Mesenchymal stem cell (in vitro differentiated cells and primary cell): ENCODE measurements around the gene PRKAB2.
"Not testable (repeated sequence)": the region's sequence is repeated elsewhere in the genome, so short reads cannot be mapped to it uniquely, and the experiment has no call there.

ENCODE experiments used
- DNase-seq: peaks from one replicate; pipeline ENCODE4 v3.0.0-alpha.2; 2013
- H2AFZ ChIP-seq: one replicate; pipeline ENCODE4 v1.6.1; 2013; ENCODE audit warnings: low read depth, mild to moderate bottlenecking, control low read depth, inconsistent platforms, low read length, moderate library complexity
- H2AK5ac ChIP-seq: 2 replicates; pipeline ENCODE4 v1.6.1; 2013; ENCODE audit warnings: low read length, moderate library complexity, mild to moderate bottlenecking, inconsistent platforms; ENCODE audit not compliant: severe bottlenecking
- H2BK120ac ChIP-seq: one replicate; pipeline ENCODE4 v1.6.1; 2013; ENCODE audit warnings: low read depth, mild to moderate bottlenecking, inconsistent platforms, low read length, moderate library complexity
- H2BK12ac ChIP-seq, 2 experiments: one replicate each; pipeline ENCODE4 v1.6.1; 2013; ENCODE audit warnings: inconsistent platforms in 2 of 2, low read length in 2 of 2, mild to moderate bottlenecking in 2 of 2, moderate library complexity in 2 of 2, control low read depth in 1 of 2
- H2BK15ac ChIP-seq: one replicate; pipeline ENCODE4 v1.6.1; 2013; ENCODE audit warnings: mild to moderate bottlenecking, low read depth, inconsistent platforms; ENCODE audit not compliant: poor library complexity, severe bottlenecking
- H2BK5ac ChIP-seq: 2 replicates; pipeline ENCODE4 v1.6.1; 2013; ENCODE audit warnings: low read depth, mild to moderate bottlenecking, low read length, control low read depth, inconsistent platforms; ENCODE audit not compliant: poor library complexity, severe bottlenecking
- H3K14ac ChIP-seq, 2 experiments: one replicate each; pipeline ENCODE4 v1.6.1; 2013; ENCODE audit warnings: inconsistent platforms in 2 of 2, low read length in 2 of 2, control low read depth in 1 of 2, mild to moderate bottlenecking in 1 of 2, moderate library complexity in 1 of 2
- H3K18ac ChIP-seq, 2 experiments: one replicate each; pipeline ENCODE4 v1.6.1; 2013; ENCODE audit warnings: inconsistent platforms in 2 of 2, low read length in 2 of 2, control low read depth in 1 of 2, low read depth in 1 of 2, mild to moderate bottlenecking in 1 of 2
- H3K23ac ChIP-seq, 2 experiments: one replicate each; pipeline ENCODE4 v1.6.1; 2013; ENCODE audit warnings: inconsistent platforms in 2 of 2, low read length in 2 of 2, mild to moderate bottlenecking in 2 of 2, moderate library complexity in 2 of 2, control low read depth in 1 of 2
- H3K27ac ChIP-seq: 2 replicates; pipeline ENCODE4 v1.5.1; 2013; ENCODE audit warnings: mild to moderate bottlenecking, moderate library complexity, low read length, control low read depth, inconsistent platforms; ENCODE audit not compliant: poor library complexity, severe bottlenecking
- H3K27me3 ChIP-seq, 2 experiments: 2 replicates each; pipeline versions ENCODE4 v1.6.1 to v1.7.0; 2013; ENCODE audit warnings: low read length in 2 of 2, mild to moderate bottlenecking in 2 of 2, moderate library complexity in 2 of 2, control low read depth in 1 of 2, inconsistent platforms in 1 of 2; ENCODE audit not compliant: control insufficient read depth in 1 of 2, insufficient read depth in 1 of 2
- H3K36me3 ChIP-seq, 2 experiments: 2 replicates each; pipeline versions ENCODE4 v1.6.1 to v1.7.0; 2013; ENCODE audit warnings: low read length in 2 of 2, control low read depth in 1 of 2, inconsistent platforms in 1 of 2, low read depth in 1 of 2, mild to moderate bottlenecking in 1 of 2; ENCODE audit not compliant: insufficient read depth in 2 of 2, control insufficient read depth in 1 of 2
- H3K4ac ChIP-seq, 2 experiments: one replicate each; pipeline ENCODE4 v1.6.1; 2013; ENCODE audit warnings: inconsistent platforms in 2 of 2, low read length in 2 of 2, mild to moderate bottlenecking in 2 of 2, moderate library complexity in 2 of 2, control low read depth in 1 of 2, low read depth in 1 of 2
- H3K4me1 ChIP-seq: 2 replicates; pipeline ENCODE4 v1.6.1; 2013; ENCODE audit warnings: low read depth, low read length, control low read depth; ENCODE audit not compliant: control insufficient read depth, insufficient read depth
- H3K4me2 ChIP-seq: 2 replicates; pipeline ENCODE4 v1.6.1; 2013; ENCODE audit warnings: low read length, mild to moderate bottlenecking, inconsistent platforms; ENCODE audit not compliant: poor library complexity, severe bottlenecking
- H3K4me3 ChIP-seq, 2 experiments: 2 replicates each; pipeline versions ENCODE4 v1.5.1 to v1.7.0; 2013; ENCODE audit warnings: low read length in 2 of 2, mild to moderate bottlenecking in 2 of 2, control low read depth in 1 of 2, low read depth in 1 of 2; ENCODE audit not compliant: insufficient read depth in 1 of 2
- H3K79me1 ChIP-seq: replicated peaks from 2 replicates; pipeline ENCODE4 v1.6.1; 2013; ENCODE audit warnings: mild to moderate bottlenecking, control low read depth, low read length, inconsistent platforms; ENCODE audit not compliant: poor library complexity, severe bottlenecking
- H3K9ac ChIP-seq: 2 replicates; pipeline ENCODE4 v1.7.0; 2013; ENCODE audit warnings: mild to moderate bottlenecking, low read length, moderate library complexity
- H3K9me3 ChIP-seq: 2 replicates; pipeline ENCODE4 v1.7.0; 2013; ENCODE audit warnings: mild to moderate bottlenecking, low read length; ENCODE audit not compliant: control insufficient read depth
- H4K8ac ChIP-seq: one replicate; pipeline ENCODE4 v1.6.1; 2013; ENCODE audit warnings: inconsistent platforms, mild to moderate bottlenecking, low read length, moderate library complexity
- H4K91ac ChIP-seq: one replicate; pipeline ENCODE4 v1.6.1; 2013; ENCODE audit warnings: mild to moderate bottlenecking, low read length, inconsistent platforms
- WGBS: methylation state at CpG from one replicate; pipeline ENCODE4 v1.1.7; 2013; ENCODE audit warnings: mixed read lengths; 5-methylcytosine and 5-hydroxymethylcytosine counted together

Gene PRKAB2

DNA sequence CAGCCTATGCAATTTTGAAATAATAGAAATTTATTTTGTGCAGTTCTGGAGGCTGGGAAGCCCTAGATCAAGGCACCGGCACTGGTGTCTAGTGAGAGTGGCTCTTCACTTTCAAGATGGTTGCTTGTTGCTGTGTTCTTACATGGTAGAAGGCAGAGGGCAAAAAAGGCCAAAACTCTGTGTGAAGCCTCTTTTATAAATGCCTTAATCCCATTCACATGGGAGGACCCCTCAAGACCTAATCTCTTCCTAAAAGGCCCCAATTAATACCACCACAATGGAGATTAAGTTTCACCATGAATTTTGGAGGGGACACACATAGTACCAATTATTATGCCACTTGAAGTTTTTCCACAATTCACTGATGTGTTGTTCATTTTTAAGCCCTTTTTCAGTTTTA, 21.0 kb downstream of the PRKAB2 start:
- Histone ChIP-seq H3K4me3 (no peak overlapping the region), H2BK15ac (no peak overlapping the region), H3K9me3 (no peaks in the 10 kb centered on the region), H4K8ac (no peak overlapping the region), H2BK5ac (no peak overlapping the region), H3K4me1 (no peaks in the 10 kb centered on the region), H3K14ac (no peak overlapping the region), H4K91ac (no peak overlapping the region), H2BK120ac (no peak overlapping the region), H3K4me2 (no peak overlapping the region), H3K36me3 (peaks cover 0 to 30% of the 10 kb centered on the region in 2 experiments), H2AK5ac (no peak overlapping the region), H2AFZ (no peak overlapping the region), H3K23ac (no peak overlapping the region), H3K27me3 (no peaks in the 10 kb centered on the region), H3K79me1 (no peaks in the 10 kb centered on the region), H2BK12ac (no peak overlapping the region), H3K18ac (no peak overlapping the region), H3K27ac (no peak overlapping the region), H3K9ac (no peak overlapping the region), H3K4ac (no peak overlapping the region)
- WGBS, result 100% methylated on average over 1 of the region's 1 CpG
- DNase-seq, result no peak

GRCh38 chr1:147142886-147143285, 29.4 kb downstream of the PRKAB2 start:
- no peak overlapping the region for H3K4ac ChIP-seq
- no peak overlapping the region for H2AFZ ChIP-seq
- H3K36me3 ChIP-seq, result no peaks in the 10 kb centered on the region
- no peaks in the 10 kb centered on the region for H3K27me3 ChIP-seq
- DNase-seq, result no peak
- H4K91ac ChIP-seq, result no peak overlapping the region
- no peak overlapping the region for H3K27ac ChIP-seq
- H3K9me3 ChIP-seq, result no peaks in the 10 kb centered on the region
- no peak overlapping the region for H3K23ac ChIP-seq
- no peak overlapping the region for H2BK5ac ChIP-seq
- WGBS, result 94% methylated on average over 1 of the region's 2 CpGs
- H2BK15ac ChIP-seq, result no peak overlapping the region
- no peak overlapping the region for H3K18ac ChIP-seq
- no peaks in the 10 kb centered on the region for H3K79me1 ChIP-seq
- no peak overlapping the region for H3K9ac ChIP-seq
- H3K4me1 ChIP-seq, result no peaks in the 10 kb centered on the region
- no peak overlapping the region for H3K4me3 ChIP-seq
- no peak overlapping the region for H4K8ac ChIP-seq
- H3K4me2 ChIP-seq, result no peak overlapping the region
- no peak overlapping the region for H2BK120ac ChIP-seq
- no peak overlapping the region for H3K14ac ChIP-seq
- H2AK5ac ChIP-seq, result no peak overlapping the region
- H2BK12ac ChIP-seq, result no peak overlapping the region

DNA sequence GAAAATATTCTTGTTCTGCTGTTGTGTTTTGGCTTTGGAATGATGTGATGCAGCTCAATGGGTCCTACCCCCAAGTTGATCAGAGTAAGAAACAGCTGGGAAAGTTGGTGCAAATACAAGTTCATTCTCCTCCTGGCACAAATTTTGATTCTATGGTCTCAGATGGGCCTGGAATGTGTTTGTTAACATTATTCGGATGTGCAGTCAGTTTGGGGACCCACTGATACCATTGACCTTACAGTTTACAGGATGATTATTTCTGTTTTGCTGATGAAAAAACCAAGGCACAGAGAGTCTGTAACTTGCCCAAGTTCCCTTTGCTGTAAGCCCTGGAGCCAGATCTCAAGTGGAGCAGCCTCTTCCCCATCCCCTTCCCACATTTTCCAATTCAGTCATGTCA, 41.5 kb downstream of the PRKAB2 start:
- WGBS, result 83% methylated on average over 1 of the region's 1 CpG
- not testable (repeated sequence) for H4K91ac ChIP-seq, H2BK12ac ChIP-seq, H3K9me3 ChIP-seq, H3K23ac ChIP-seq, H3K36me3 ChIP-seq, H3K14ac ChIP-seq, H4K8ac ChIP-seq, H3K79me1 ChIP-seq, H2BK5ac ChIP-seq, H3K27me3 ChIP-seq, H2AFZ ChIP-seq, H3K9ac ChIP-seq, H2BK15ac ChIP-seq, H3K4ac ChIP-seq, H3K4me3 ChIP-seq, H3K18ac ChIP-seq, H2BK120ac ChIP-seq, H3K27ac ChIP-seq, DNase-seq, H3K4me2 ChIP-seq, H2AK5ac ChIP-seq, H3K4me1 ChIP-seq

- no peaks in the 10 kb centered on the region for H3K79me1 ChIP-seq
Measured at GRCh38 chr1:147129116-147129873, 43.0 kb downstream of the PRKAB2 start.

More at GRCh38 chr1:147129116-147129873, 43.0 kb downstream of the PRKAB2 start:
- no peak overlapping the region for H2BK15ac ChIP-seq
- no peak overlapping the region for H2BK12ac ChIP-seq
- H3K9ac ChIP-seq, result no peak overlapping the region
- no peaks in the 10 kb centered on the region for H3K27me3 ChIP-seq
- H3K23ac ChIP-seq, result no peak overlapping the region
- no peaks in the 10 kb centered on the region for H3K9me3 ChIP-seq
- no peak overlapping the region for H3K4me3 ChIP-seq
- no peak overlapping the region for H3K18ac ChIP-seq
- no peak overlapping the region for H2BK120ac ChIP-seq
- H3K4me1 ChIP-seq, result no peaks in the 10 kb centered on the region
- H3K4ac ChIP-seq, result no peak overlapping the region
- H3K27ac ChIP-seq, result no peak overlapping the region
- no peak overlapping the region for H2AK5ac ChIP-seq
- no peak overlapping the region for H2BK5ac ChIP-seq
- no peak overlapping the region for H3K4me2 ChIP-seq
- WGBS, result 93% methylated on average over 3 of the region's 3 CpGs
- no peak overlapping the region for H4K8ac ChIP-seq
- H4K91ac ChIP-seq, result no peak overlapping the region
- no peak for DNase-seq
- H2AFZ ChIP-seq, result no peak overlapping the region
- H3K36me3 ChIP-seq, result no peaks in the 10 kb centered on the region
- H3K14ac ChIP-seq, result no peak overlapping the region
